K562 (cell line): Measurements from ENCODE around the gene PLS1. TPM values are rescaled to one million over a fixed set of nuclear protein-coding genes. Genes with fewer than 3 reads are reported as not detected.

Experiments
- ARNT ChIP-seq, 2 experiments: fragments of 450-650 bp; IDR thresholded peaks; 2 replicates each; pipeline ENCODE4 v1.6.1; 2016; ENCODE audit warnings: mild to moderate bottlenecking in 1 of 2
- BRD9 ChIP-seq: fragments of 450-650 bp; IDR thresholded peaks from 2 replicates; pipeline ENCODE4 v1.6.1; 2018; ENCODE audit warnings: low read depth; ENCODE audit not compliant: partially characterized antibody
- HBP1 ChIP-seq: fragments of 450-650 bp; formaldehyde crosslinking; IDR thresholded peaks from 2 replicates; pipeline ENCODE4 v1.4.0; 2022; ENCODE audit warnings: missing genetic modification characterization
- ILF3 ChIP-seq: fragments of 450-650 bp; IDR thresholded peaks from 2 replicates; pipeline ENCODE4 v1.6.1; 2018; ENCODE audit warnings: antibody characterized with exemption, mild to moderate bottlenecking, moderate library complexity, borderline replicate concordance
- L3MBTL2 ChIP-seq: fragments of 450-650 bp; IDR thresholded peaks from 2 replicates; pipeline ENCODE4 v1.6.1; 2016; ENCODE audit warnings: mild to moderate bottlenecking, moderate library complexity
- MCM7 ChIP-seq, 2 experiments: fragments of 450-650 bp; IDR thresholded peaks; 2 replicates each; pipeline ENCODE4 v1.6.1; 2016 to 2018
- MTA2 ChIP-seq: fragments of 450-650 bp; IDR thresholded peaks from 2 replicates; pipeline ENCODE4 v1.6.1; 2016; ENCODE audit warnings: low read depth
- NR2C1 ChIP-seq, 2 experiments: fragments of 450-650 bp; IDR thresholded peaks; 2 replicates each; pipeline ENCODE4 v1.6.1; 2017; ENCODE audit warnings: mild to moderate bottlenecking in 2 of 2, antibody characterized with exemption in 1 of 2, inconsistent platforms in 1 of 2, missing compliant biosample characterization in 1 of 2, missing genetic modification characterization in 1 of 2
- OTX1 ChIP-seq: fragments of 450-650 bp; formaldehyde crosslinking; IDR thresholded peaks from 2 replicates; pipeline ENCODE4 v1.4.0; 2022; ENCODE audit warnings: mild to moderate bottlenecking
- PML ChIP-seq: IDR thresholded peaks from 2 replicates; pipeline ENCODE4 v1.6.1; 2012; ENCODE audit warnings: low read length, inconsistent platforms
- RBM17 ChIP-seq: fragments of 200-400 bp; formaldehyde crosslinking; IDR thresholded peaks from 2 replicates; pipeline ENCODE4 v1.6.1; 2017; ENCODE audit warnings: low read depth, mild to moderate bottlenecking, low read length, borderline replicate concordance
- RUNX1 ChIP-seq: sonication (generic); IDR thresholded peaks from 2 replicates; pipeline ENCODE4 v1.6.1; 2016; ENCODE audit warnings: antibody characterized with exemption, low read depth
- SAFB ChIP-seq: fragments of 200-400 bp; formaldehyde crosslinking; IDR thresholded peaks from 2 replicates; pipeline ENCODE4 v1.6.1; 2017; ENCODE audit warnings: low read depth, low read length, borderline replicate concordance
- SMAD3 ChIP-seq: fragments of 450-650 bp; formaldehyde crosslinking; conservative IDR thresholded peaks from 2 replicates; pipeline ENCODE4 v1.4.0; 2020; ENCODE audit warnings: mild to moderate bottlenecking
- TRIM25 ChIP-seq: fragments of 450-650 bp; IDR thresholded peaks from 2 replicates; pipeline ENCODE4 v1.7.0; 2016; ENCODE audit warnings: borderline replicate concordance
- ZBTB33 ChIP-seq: sonication (generic); formaldehyde crosslinking; IDR thresholded peaks from 2 replicates; pipeline ENCODE4 v1.8.1; 2023; ENCODE audit warnings: mild to moderate bottlenecking, missing genetic modification reagents
- ZKSCAN8 ChIP-seq: fragments of 200-800 bp; sonication (Bioruptor generic); IDR thresholded peaks from 2 replicates; pipeline ENCODE4 v1.6.1; 2016; ENCODE audit warnings: missing genetic modification characterization, missing compliant biosample characterization
- ZNF217 ChIP-seq: sonication (generic); formaldehyde crosslinking; IDR thresholded peaks from 2 replicates; pipeline ENCODE4 v1.8.0; 2022; ENCODE audit warnings: mild to moderate bottlenecking, missing genetic modification reagents
- ZNF239 ChIP-seq: fragments of 250-450 bp; sonication (Bioruptor Pico); IDR thresholded peaks from 2 replicates; pipeline ENCODE4 v1.4.0; 2020; ENCODE audit warnings: mild to moderate bottlenecking
- ZNF24 ChIP-seq: fragments of 450-650 bp; IDR thresholded peaks from 2 replicates; pipeline ENCODE4 v1.6.1; 2016
- ZNF277 ChIP-seq: fragments of 250-450 bp; sonication (Bioruptor Pico); IDR thresholded peaks from 2 replicates; pipeline ENCODE4 v1.8.0; 2022; ENCODE audit warnings: inconsistent platforms, mild to moderate bottlenecking, moderate library complexity, borderline replicate concordance
- ZNF695 ChIP-seq: fragments of 450-650 bp; formaldehyde crosslinking; IDR thresholded peaks from 2 replicates; pipeline ENCODE4 v1.4.0; 2020; ENCODE audit warnings: mild to moderate bottlenecking, moderate library complexity
- polyA plus RNA-seq, 8 experiments: library from polyadenylated mRNA; depleted of rRNA in 4 of 8; stranded (reverse) in 5 of 8; unstranded in 3 of 8; fragments of >200 nt; fragmentation: Nextera tagmentation in 2 of 8; fragmentation: Illumina TruSeq in 1 of 8; extraction: Ambion mirVana in 2 of 8; extraction: Trizol in 1 of 8; gene quantifications; 2 replicates each; pipeline versions ENCODE4 v1.2.1 to v1.2.3, GENCODE V29; 2011 to 2014; ENCODE audit warnings: inconsistent platforms in 1 of 8, missing spikeins in 1 of 8
- total RNA-seq, 7 experiments: library from RNA; depleted of rRNA in 6 of 7; stranded (reverse); fragments of >200 nt in 6 of 7; fragmentation: Illumina TruSeq in 2 of 7; extraction: Trizol in 2 of 7; gene quantifications; 2 replicates each; pipeline versions ENCODE4 v1.2.1 to v1.2.3, GENCODE V29; 2011 to 2021; ENCODE audit warnings: low replicate concordance in 1 of 7

PLS1 gene
- total and polyA plus RNA-seq, 9 of the 15 experiments (the other 6 are each of a cell fraction or from before 2014, with no cell fraction given): 6.1 to 21.3 (median 13.0) TPM

GRCh38 chr3:142724682-142725356 lies 128.6 kb downstream of the PLS1 start (continued):
- TF ChIP-seq HBP1 (no peak), ZNF277 (CRISPR knock-in tag) (no peak), SMAD3 (no peak), MTA2 (no peak), NR2C1 (IDR thresholded peaks at IDR 0.05) (no peak), NR2C1 (tag; IDR thresholded peaks at IDR 0.05) (0 out of 2 replicates have a peak, but pooled peaks have one; percentile 35), SAFB (no peak), ZNF24 (0 out of 2 replicates have a peak, but pooled peaks have one; percentile 64), ZNF695 (CRISPR knock-in tag) (no peak), BRD9 (peak; percentile 49), ARNT (IDR thresholded peaks at IDR 0.05) (no peak; a peak in 1 of 4 replicates), MCM7 (IDR thresholded peaks at IDR 0.05) (no peak), ZKSCAN8 (CRISPR knock-in tag) (no peak), PML (no peak), ZBTB33 (no peak), RBM17 (no peak), OTX1 (no peak), ILF3 (no peak), RUNX1 (no peak), TRIM25 (no peak), ZNF217 (CRISPR knock-in tag) (no peak), ZNF239 (CRISPR knock-in tag) (no peak), L3MBTL2 (peak; percentile 49)
